ENCODE data around the gene SFRP5. TPM values are rescaled to one million over a fixed set of nuclear protein-coding genes. Genes with fewer than 3 reads are reported as not detected.

The SFRP5 gene
- total RNA-seq, 1 donor from 2014 or later, result 8.7 TPM

- TF ChIP-seq, protein P1, sequence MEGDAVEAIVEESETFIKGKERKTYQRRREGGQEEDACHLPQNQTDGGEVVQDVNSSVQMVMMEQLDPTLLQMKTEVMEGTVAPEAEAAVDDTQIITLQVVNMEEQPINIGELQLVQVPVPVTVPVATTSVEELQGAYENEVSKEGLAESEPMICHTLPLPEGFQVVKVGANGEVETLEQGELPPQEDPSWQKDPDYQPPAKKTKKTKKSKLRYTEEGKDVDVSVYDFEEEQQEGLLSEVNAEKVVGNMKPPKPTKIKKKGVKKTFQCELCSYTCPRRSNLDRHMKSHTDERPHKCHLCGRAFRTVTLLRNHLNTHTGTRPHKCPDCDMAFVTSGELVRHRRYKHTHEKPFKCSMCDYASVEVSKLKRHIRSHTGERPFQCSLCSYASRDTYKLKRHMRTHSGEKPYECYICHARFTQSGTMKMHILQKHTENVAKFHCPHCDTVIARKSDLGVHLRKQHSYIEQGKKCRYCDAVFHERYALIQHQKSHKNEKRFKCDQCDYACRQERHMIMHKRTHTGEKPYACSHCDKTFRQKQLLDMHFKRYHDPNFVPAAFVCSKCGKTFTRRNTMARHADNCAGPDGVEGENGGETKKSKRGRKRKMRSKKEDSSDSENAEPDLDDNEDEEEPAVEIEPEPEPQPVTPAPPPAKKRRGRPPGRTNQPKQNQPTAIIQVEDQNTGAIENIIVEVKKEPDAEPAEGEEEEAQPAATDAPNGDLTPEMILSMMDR (IDR thresholded peaks at IDR 0.05; ENCODE audit: borderline replicate concordance), result no peak
- DNase-seq, result no peak
These were observed 33.5 kb upstream of the SFRP5 start for GRCh38 chr10:97805096-97805884.

DNA sequence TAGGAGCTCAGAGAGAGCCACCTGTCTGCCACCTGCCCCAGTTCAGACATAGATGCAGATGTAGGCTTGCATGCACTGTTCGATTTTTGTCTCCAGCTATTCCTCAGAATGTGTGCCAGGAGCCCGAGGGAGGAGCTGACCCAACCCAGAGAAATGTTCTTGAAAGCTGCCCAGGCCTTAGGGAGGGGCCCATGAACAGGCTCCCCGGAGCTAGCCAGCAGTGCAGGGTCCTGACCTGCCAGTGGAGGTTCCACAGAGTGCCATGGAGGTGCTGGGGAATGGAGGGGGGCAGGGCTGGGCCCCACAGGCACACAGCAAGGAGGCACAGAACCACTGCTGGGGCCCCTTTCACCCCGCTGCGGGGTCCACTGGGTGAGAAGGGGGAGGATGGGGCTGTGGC, 29.6 kb upstream of the SFRP5 start:
- DNase-seq, result no peak
- Histone ChIP-seq H3K9me3 (replicated peaks) (peaks cover 16% of the 10 kb centered on the region), H3K27ac (replicated peaks) (no peak overlapping the region), H3K4me1 (no peaks in the 10 kb centered on the region), H3K27me3 (ENCODE audit: low read depth) (peaks cover 50% of the 10 kb centered on the region), H3K36me3 (no peaks in the 10 kb centered on the region), H3K4me3 (no peak overlapping the region)
- intact Hi-C loops (cut with micrococcal nuclease), result no loop called here
- TF ChIP-seq, protein P1 (IDR thresholded peaks at IDR 0.05; ENCODE audit: borderline replicate concordance), result no peak

More at GRCh38 chr10:97805096-97805884, 33.5 kb upstream of the SFRP5 start:
- intact Hi-C loops (cut with micrococcal nuclease), result no loop called here
- H3K9me3 ChIP-seq (replicated peaks), result no peaks in the 10 kb centered on the region
- H3K27ac ChIP-seq (replicated peaks), result no peak overlapping the region
- H3K4me3 ChIP-seq, result no peak overlapping the region
- peaks cover 16% of the 10 kb centered on the region for H3K27me3 ChIP-seq (ENCODE audit: low read depth)
- no peaks in the 10 kb centered on the region for H3K4me1 ChIP-seq
- no peaks in the 10 kb centered on the region for H3K36me3 ChIP-seq

- TF ChIP-seq, protein P1 (IDR thresholded peaks at IDR 0.05; ENCODE audit: borderline replicate concordance), result no peak
- Histone ChIP-seq H3K4me1 (no peaks in the 10 kb centered on the region), H3K27ac (replicated peaks) (no peak overlapping the region), H3K36me3 (no peaks in the 10 kb centered on the region), H3K27me3 (ENCODE audit: low read depth) (peaks cover 50% of the 10 kb centered on the region), H3K9me3 (replicated peaks) (peaks cover 16% of the 10 kb centered on the region), H3K4me3 (no peak overlapping the region)
- DNase-seq, result no peak
- intact Hi-C loops (cut with micrococcal nuclease), result no loop called here
These were observed 28.7 kb upstream of the SFRP5 start for GRCh38 chr10:97800474-97800873.

DNA sequence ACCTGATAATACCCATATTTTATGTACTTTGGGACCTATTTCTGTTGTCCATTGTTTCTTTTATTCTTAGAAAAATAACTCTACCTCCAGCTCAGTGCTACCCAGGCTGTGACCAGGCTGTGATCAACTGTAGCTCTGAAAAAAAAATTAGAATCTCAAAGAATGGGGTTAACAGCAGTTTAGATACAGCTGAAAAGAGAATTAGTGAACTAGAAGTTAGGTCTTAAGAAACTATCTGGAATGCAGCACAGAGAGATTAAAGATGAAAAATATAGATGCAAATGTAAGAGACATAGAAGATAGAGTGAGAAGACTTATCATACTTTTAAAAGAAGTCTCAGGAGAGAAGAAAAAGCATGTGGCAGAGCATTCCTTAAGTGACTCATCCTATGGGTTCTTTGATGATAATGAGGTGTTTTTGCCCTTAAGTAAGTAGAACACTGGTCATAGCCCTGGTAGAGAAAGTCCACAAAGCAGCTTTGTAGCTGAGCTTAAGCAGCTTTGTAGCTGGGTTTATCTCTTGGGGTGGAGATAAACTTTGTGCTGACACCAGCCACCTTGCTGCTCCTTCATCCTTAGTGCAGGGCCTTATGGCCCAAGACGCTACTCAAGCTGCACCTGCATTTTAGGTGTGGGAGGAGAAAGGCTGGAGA, 27.3 kb upstream of the SFRP5 start:
- Histone ChIP-seq H3K27ac (replicated peaks) (no peak overlapping the region), H3K27me3 (ENCODE audit: low read depth) (peaks cover 50% of the 10 kb centered on the region), H3K4me3 (no peak overlapping the region), H3K36me3 (no peaks in the 10 kb centered on the region), H3K4me1 (no peaks in the 10 kb centered on the region), H3K9me3 (replicated peaks) (peaks cover 16% of the 10 kb centered on the region)
- DNase-seq, result no peak
- intact Hi-C loops (cut with micrococcal nuclease), result loop anchor here (5.0 kb wide), 1 partner anchor 73 kb away; no protein-coding TSS in a partner anchor
- TF ChIP-seq, protein P1 (IDR thresholded peaks at IDR 0.05; ENCODE audit: borderline replicate concordance), result no peak

- Histone ChIP-seq H3K4me3 (no peak overlapping the region), H3K9me3 (replicated peaks) (peaks cover 16% of the 10 kb centered on the region), H3K27me3 (ENCODE audit: low read depth) (peaks cover 49% of the 10 kb centered on the region), H3K4me1 (peaks cover 3% of the 10 kb centered on the region), H3K36me3 (no peaks in the 10 kb centered on the region), H3K27ac (replicated peaks) (no peak overlapping the region)
- no peak for DNase-seq
- intact Hi-C loops (cut with micrococcal nuclease), result loop anchor here (5.0 kb wide), 1 partner anchor 76 kb away; no protein-coding TSS in a partner anchor
- TF ChIP-seq, protein P1 (IDR thresholded peaks at IDR 0.05; ENCODE audit: borderline replicate concordance), result no peak
These were observed 24.9 kb upstream of the SFRP5 start for GRCh38 chr10:97796651-97797050.
